Tibial nerve (tissue), 4 donors: ENCODE data around the gene SIGLEC9.

Source experiments
- CTCF ChIP-seq, 5 experiments: fragments of 200-600 bp in 3 of 5; fragments of 450-650 bp in 2 of 5; sonication (generic) in 3 of 5; IDR thresholded peaks; one replicate each; pipeline ENCODE4 v1.5.1; 2016 to 2019; ENCODE audit warnings: antibody characterized with exemption in 5 of 5, mild to moderate bottlenecking in 3 of 5, moderate library complexity in 2 of 5
- EP300 ChIP-seq, 2 donors: sonication (generic); formaldehyde crosslinking; IDR thresholded peaks; one replicate each; pipeline ENCODE4 v1.6.1; 2017; ENCODE audit warnings: antibody characterized with exemption in 2 of 2, mild to moderate bottlenecking in 1 of 2

- TF ChIP-seq CTCF (IDR thresholded peaks at IDR 0.05) = no peak
- no peak for TF ChIP-seq EP300 (IDR thresholded peaks at IDR 0.05)
These were observed 13.2 kb downstream of the SIGLEC9 start for GRCh38 chr19:51137792-51138425.
